Stimulated activated CD8-positive, alpha-beta memory T cell treated with anti-CD3 and anti-CD28 coated beads, Interleukin-2, amount 100 ng/mL, for 1 hour (primary cell): ENCODE results near the gene CDKN1C.

Experiments used
- DNase-seq, 2 donors: peaks; one replicate each; pipeline ENCODE4 v3.0.0-alpha.2; 2020; ENCODE audit warnings: low read depth in 2 of 2

The CDKN1C gene

DNA sequence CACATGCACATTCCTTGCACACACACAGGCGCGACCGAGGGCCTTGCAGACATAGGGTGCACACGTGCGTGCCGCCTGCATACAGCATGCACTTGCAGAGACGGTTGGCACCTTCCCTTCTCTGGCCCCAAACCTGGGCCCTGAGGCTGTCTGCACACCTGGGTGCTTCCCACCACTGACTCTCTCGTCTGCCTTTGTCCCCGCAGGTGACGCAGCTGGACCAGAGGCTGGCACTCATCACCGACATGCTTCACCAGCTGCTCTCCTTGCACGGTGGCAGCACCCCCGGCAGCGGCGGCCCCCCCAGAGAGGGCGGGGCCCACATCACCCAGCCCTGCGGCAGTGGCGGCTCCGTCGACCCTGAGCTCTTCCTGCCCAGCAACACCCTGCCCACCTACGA, 38.0 kb downstream of the CDKN1C start:
- DNase-seq: no peak

DNA sequence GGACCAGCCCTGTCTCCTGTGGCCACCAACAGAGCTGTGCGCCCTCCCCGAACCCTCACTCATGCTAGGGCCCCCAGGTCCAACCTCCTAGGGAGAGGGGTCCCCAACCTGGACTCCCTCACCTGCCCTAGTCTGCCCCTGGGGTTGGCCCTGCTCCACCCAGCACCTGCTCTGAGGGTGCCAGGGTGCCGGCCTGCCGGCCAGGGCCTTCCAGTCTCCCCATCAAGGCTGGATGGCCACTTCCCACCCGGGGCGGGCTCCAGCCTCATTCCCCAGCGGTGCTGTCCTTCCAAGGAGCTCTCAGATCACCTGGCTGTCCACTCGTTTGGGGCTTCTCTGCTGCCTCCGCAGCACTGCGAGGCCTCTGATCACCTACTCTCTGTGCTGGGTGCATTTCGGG, 39.1 kb downstream of the CDKN1C start:
- DNase-seq: no peak

- no peak for DNase-seq
These were observed 39.5 kb downstream of the CDKN1C start for GRCh38 chr11:2846056-2846455.

DNA sequence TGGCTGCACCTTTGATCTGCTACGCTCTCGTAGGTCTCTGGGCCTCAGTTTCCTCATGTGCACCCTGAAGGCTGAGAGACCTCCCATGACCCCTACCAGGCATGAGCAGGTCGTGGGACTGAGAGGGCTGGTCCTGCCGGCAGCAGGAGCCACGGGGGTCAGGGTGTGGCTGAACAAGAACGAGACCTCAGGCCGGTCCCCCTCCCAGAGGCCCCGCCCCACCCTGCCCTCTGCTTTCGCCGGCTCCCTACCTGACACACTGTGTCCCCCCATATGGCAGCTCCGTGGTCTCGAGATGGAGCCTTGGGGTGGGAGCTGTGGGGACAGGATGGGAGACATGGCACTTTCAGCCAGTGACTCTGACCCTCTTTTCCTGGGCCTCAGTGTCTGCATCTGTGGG, 40.6 kb downstream of the CDKN1C start:
- DNase-seq: no peak

DNA sequence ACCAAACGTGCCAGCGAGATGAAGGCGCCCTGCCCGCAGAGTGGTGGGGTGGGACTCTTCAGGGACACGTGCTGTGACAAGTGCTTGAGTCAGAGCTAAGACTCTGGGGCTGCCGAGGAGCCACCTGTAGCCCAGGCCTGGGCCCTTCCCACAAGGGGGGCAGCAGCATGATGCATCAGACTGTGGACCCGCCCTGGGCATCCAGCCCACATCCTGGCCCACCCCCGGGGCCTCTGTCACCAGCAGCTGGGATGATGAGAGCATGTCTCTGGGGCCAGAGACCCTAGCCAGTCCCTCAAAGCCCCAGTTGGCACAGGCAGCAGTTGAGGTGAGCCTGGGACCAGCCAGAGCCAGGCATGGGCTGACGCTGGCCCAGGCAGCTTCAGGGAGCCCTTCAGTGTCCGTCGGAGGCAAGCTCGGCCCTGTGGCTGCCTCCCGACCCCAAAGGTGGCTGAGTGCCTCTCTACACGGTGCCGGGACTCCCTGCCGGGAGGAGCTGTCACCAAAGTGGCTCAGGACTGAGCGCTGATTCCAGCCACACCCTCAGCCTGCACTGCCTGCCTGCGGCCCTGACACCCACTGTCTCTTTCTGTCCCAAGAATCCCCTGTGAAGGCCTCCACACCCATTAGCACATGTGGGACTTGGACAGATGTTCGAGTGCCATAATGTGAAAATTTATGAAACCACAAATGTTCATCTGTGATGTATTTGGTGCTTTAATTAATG, 41.3 kb downstream of the CDKN1C start:
- DNase-seq: no peak

- no peak for DNase-seq
These were observed 42.0 kb downstream of the CDKN1C start for GRCh38 chr11:2843551-2843950.

DNA sequence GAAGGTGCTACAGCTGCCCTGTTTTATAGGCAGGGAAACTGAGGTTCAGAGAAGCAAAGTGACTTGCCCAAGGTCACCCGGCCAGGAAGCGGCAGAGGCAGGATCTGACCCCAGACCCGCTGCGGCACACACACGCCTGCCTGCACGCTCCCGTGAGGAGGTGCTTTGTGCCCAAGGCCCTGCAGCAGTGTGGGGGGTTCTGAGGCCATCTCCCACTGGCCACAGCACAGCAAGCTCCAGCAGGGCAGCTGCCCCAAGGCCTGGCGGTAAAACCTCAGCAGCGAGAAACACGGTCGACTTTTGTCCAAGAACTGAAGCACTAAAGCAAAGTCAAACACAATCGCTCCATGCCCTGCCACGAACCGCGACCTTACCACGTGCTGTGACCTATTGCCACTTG, 42.7 kb downstream of the CDKN1C start:
- DNase-seq: no peak

DNA sequence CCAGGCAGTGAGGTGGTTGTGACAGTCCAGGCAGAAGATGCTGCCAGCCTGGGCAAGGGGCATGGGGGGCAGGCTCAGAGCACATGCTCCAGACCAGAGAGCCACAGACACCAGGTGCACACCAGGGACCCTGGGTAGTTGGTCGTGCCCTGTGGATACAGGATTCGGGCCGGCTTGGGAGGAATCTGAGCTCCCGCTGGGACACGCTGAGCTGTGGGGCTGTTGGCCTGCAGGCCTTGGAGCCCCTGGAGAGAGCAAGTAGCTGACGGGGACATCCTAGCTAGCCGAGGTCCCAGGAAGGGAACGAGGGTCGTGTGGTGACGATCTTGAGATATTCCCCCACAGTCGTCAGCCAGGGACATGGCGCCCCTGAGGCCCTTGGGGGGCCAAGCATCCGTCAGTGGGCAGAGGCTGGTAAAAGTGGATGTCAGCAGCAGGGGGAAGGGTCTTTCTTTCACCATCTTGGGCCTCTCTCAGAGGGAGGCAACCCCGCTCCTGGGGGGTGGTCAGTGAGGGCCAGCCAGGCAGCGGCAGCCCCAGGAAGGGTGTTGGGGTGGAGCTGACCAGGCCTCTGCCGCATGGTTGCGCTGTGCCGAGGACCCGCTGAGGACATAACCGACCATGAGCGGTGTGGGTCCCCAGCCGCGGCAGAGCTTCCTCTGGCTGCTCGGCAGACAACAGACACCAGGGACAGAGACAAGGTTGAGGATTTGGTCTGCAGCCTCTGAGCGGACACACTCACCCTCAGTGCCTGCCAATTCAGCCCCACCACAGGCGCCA, 44.0 kb downstream of the CDKN1C start:
- no peak for DNase-seq

GRCh38 chr11:2839395-2839943, 46.1 kb downstream of the CDKN1C start:
- DNase-seq: no peak

DNA sequence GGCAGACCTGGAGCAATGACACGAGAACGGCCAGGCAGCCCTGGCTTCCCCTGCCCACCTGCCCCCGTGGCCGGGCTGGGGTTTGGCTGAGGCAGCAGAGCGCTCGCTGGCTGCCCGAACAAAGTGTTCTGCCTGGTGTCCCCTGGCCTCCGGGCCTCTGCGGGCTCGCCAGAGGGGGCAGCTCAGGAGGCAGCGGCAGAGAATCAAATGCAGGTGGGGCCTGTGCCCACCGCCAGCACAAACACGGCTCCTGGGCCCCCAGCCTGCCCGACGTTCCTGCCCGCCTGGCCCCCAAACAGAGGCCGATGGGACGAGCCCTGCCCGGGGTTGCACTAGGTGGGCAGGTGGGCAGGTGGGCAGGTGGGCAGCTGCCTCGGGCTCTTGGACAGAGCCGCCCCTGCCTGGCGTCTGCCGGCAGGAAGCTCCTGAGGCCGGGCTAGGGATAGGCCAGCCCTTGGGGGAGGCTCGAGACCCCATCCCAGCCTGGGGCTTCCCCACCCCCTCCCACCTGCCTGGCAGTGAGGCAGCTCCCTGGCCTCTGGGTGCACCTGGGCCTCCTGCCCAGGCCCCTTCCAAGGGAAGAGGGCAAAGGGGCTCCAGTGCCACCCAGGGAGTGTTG, 46.8 kb downstream of the CDKN1C start:
- DNase-seq: no peak

- no peak for DNase-seq
These were observed 47.5 kb downstream of the CDKN1C start for GRCh38 chr11:2838091-2838490.

DNA sequence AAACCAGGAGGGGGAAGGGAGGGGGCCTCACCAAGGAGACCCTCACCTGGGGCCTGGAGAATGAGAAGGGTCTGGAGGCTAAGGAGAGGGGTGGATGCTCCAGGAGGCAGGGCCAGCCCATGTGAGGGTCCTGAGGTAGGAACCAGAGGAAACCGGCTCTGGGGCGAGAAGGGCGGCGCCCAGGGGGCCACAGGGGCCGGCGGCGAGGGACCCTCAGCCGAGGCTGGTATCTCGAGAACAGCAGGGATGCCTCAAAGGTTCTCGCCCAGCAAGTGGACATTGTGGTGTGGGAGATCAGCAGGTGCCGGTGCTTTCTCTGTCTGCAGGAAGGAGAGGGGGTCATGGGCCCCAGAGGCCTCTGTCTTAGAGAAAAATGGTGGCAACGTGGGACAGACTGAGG, 47.9 kb downstream of the CDKN1C start:
- DNase-seq: no peak

GRCh38 chr11:2837096-2837601, 48.4 kb downstream of the CDKN1C start:
- DNase-seq: no peak

DNA sequence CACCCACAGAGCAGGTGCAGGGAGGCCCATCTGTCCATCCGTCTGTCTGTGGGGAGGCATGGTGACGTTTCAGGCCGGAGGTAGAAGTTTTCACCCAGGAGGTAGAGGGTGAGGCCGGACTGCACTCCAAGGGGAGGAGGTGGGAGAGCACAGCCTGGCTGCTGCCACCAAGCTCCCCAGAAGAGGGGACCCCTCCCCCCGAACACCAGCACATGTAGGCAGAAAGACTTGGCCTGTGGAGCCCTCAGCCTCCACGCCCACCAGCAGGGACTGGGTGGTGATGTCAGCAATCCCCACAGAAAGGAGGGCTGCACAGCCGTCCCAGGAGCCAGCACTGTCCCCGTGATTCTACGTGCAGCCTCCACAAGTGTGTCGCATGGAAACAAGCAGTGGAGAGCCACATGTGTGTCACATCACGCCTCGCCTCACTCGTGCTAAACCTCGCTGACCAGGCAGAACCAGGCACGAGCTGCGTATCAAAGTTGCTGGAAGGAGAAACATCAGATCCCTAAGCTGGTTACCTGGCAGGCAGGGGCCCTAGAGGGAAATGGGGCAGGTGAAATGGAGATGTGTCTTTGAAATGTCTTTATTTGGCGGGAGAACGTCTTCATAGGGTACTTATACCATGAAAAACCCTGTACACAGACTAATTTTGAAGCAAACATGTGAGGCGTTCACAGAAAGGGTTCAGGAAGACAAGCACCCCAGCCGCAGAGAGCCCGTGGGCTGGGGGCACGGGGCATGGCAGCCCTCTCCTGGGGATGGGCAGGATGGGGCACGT, 49.1 kb downstream of the CDKN1C start:
- no peak for DNase-seq

- no peak for DNase-seq
These were observed 49.8 kb downstream of the CDKN1C start for GRCh38 chr11:2835751-2836150.

GRCh38 chr11:2835296-2835695, 50.3 kb downstream of the CDKN1C start:
- no peak for DNase-seq

- no peak for DNase-seq
These were observed 50.9 kb downstream of the CDKN1C start for GRCh38 chr11:2834503-2835273.

DNA sequence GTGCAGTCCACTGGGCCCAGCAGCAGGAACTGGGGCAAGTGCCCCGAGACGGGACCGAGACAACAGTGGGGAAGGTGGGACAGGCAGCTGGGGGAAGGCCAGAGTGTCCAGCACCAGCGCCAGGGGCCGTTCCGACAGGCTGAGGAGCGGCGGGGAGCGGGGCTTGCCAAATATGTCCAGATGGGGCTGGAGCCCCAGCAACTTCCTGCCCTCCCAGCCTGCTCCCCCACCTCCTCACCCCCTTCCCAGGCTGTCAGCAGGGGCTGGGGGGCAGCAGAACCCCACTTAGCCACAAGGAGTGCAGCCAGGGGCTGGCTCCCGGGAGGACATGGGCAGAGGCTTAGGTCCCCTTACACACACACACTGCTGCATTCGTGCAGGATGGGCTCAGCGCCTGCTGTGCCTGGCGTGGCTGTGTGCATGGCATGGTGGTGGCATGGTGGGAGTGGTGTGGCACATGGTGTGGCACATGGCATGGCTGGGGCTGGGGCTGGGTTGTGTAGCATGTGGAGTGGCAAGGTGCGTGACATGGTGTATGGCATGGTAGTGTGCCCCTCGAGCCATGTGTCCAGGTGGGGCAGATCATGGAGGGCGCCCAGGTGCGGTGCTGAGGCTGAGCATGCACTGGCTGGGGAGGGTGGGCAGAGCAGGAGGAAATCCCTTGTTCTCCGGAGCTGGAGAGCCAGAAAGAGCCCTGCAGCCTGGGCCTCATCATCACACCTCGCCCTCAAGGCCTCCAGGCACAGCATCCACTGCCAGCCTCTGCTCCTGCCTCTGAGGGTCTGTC, 51.7 kb downstream of the CDKN1C start:
- no peak for DNase-seq
